HepG2 (cell line): Measurements from ENCODE around the gene KLF18.

Source experiments
- FOXK1 ChIP-seq: sonication (generic); formaldehyde crosslinking; IDR thresholded peaks from 2 replicates; pipeline ENCODE4 v1.4.0; 2020; ENCODE audit warnings: low read depth, missing genetic modification reagents, borderline replicate concordance
- SAP130 ChIP-seq: IDR thresholded peaks from 2 replicates; pipeline ENCODE4 v1.6.1; 2016; ENCODE audit warnings: low read depth

DNA sequence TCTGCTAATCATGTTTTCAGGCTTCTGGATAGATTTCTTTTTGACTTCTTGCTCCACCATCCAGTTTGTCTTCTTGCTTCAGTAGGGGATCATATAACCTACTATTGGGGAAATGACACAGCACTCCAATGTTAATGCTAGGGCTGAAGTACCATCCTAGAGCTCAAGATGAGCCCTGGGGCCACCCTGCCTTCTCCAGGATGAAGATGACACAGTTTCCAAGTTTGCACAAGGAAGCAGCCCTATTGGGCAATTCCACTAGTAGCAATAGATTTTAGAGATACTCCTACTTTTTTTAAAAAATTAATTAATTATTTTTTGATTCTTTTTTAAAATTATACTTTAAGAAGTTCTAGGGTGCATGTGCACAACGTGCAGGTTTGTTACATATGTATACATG is 11.3 kb upstream of the KLF18 start:
- TF ChIP-seq SAP130 (no peak), FOXK1 (CRISPR knock-in tag) (no peak)
